K562 (cell line): ENCODE results near the gene OR2Z1. TPM values are rescaled to one million over a fixed set of nuclear protein-coding genes. Genes with fewer than 3 reads are reported as not detected.

Experiments
- ATAC-seq: fragments of 200-7000 bp; cut with Tn5 transposase; 3 replicates; pipeline ENCODE4 v1.9.1; 2020; ENCODE audit warnings: moderate library complexity
- BruUV-seq: library from RNA; stranded (reverse); fragments of 400-500 nt; replicated peaks from 2 replicates; lab custom pipeline; 2021; lab: Mats Ljungman, UMichigan
- CTCF ChIA-PET: fragments of 300-600 bp; formaldehyde crosslinking; extraction: SDS; loops from one replicate; lab custom pipeline; 2021; ENCODE audit warnings: low intra/inter-chr PET ratio; lab: Yijun Ruan, JAX
- POLR2A ChIA-PET: fragments of 300-600, 350-650 bp; sonication (Branson Sonifier 250); formaldehyde crosslinking; extraction: SDS; loops from one replicate; lab custom pipeline; 2021; ENCODE audit warnings: antibody characterized with exemption, inconsistent platforms; lab: Yijun Ruan, JAX
- DNase-seq, 4 experiments: peaks; one replicate each; pipeline versions ENCODE4 v3.0.0 to v3.0.0-alpha.2; 2011 to 2018; ENCODE audit warnings: low spot score in 3 of 4, mixed read lengths in 3 of 4; ENCODE audit errors: extremely low read depth in 1 of 4
- FAIRE-seq: peaks from 2 replicates; lab custom pipeline; 2011; peaks lifted over from hg19 to GRCh38; lab: Jason Lieb, UNC
- H2AFZ ChIP-seq: 2 replicates; pipeline ENCODE4 v1.6.0; 2011; ENCODE audit warnings: low read depth, low read length, control low read depth, inconsistent platforms
- H3K27ac ChIP-seq: fragments of 200-600 bp; 3 replicates; pipeline ENCODE4 v1.8.0; 2011; ENCODE audit warnings: low read depth, mild to moderate bottlenecking, control low read depth, inconsistent platforms, low read length, moderate library complexity, mixed read lengths; ENCODE audit errors: extremely low read depth
- H3K27me3 ChIP-seq, 2 experiments: fragments of 300-600 bp in 1 of 2; 2 replicates in 1 of 2; 3 replicates in 1 of 2; pipeline versions ENCODE4 v1.6.0 to v1.8.0; 2011; ENCODE audit warnings: inconsistent platforms in 2 of 2, low read length in 2 of 2, mild to moderate bottlenecking in 1 of 2, mixed read lengths in 1 of 2, moderate library complexity in 1 of 2; ENCODE audit not compliant: control insufficient read depth in 2 of 2, insufficient read depth in 2 of 2
- H3K36me3 ChIP-seq: fragments of 300-600 bp; 3 replicates; pipeline ENCODE4 v1.8.0; 2011; ENCODE audit warnings: mild to moderate bottlenecking, low read length, inconsistent platforms; ENCODE audit not compliant: control insufficient read depth, insufficient read depth
- H3K4me1 ChIP-seq, 2 experiments: fragments of 200-600 bp in 1 of 2; replicated peaks in 1 of 2; 2 replicates in 1 of 2; 3 replicates in 1 of 2; pipeline versions ENCODE4 v1.5.1 to v1.8.0; 2011; ENCODE audit warnings: inconsistent platforms in 2 of 2, low read length in 2 of 2, mild to moderate bottlenecking in 1 of 2, mixed read lengths in 1 of 2, moderate library complexity in 1 of 2; ENCODE audit not compliant: control insufficient read depth in 2 of 2, insufficient read depth in 2 of 2
- H3K4me2 ChIP-seq: 2 replicates; pipeline ENCODE4 v1.6.1; 2011; ENCODE audit warnings: low read length, control low read depth, inconsistent platforms, mixed read lengths; ENCODE audit not compliant: insufficient read depth
- H3K4me3 ChIP-seq: fragments of 200-600 bp; sonication (generic), shearing (Covaris generic); 2 replicates; pipeline ENCODE4 v1.5.1; 2016; ENCODE audit warnings: control low read depth, inconsistent platforms
- H3K79me2 ChIP-seq: fragments of 200-600 bp; 3 replicates; pipeline ENCODE4 v1.8.0; 2011; ENCODE audit warnings: low read length, inconsistent platforms; ENCODE audit not compliant: control insufficient read depth, insufficient read depth
- H3K9ac ChIP-seq, 2 experiments: 2 replicates each; pipeline versions ENCODE4 v1.6.0 to v1.6.1; 2011; ENCODE audit warnings: low read depth in 2 of 2, low read length in 2 of 2, control low read depth in 1 of 2, inconsistent platforms in 1 of 2, mild to moderate bottlenecking in 1 of 2, mixed read lengths in 1 of 2; ENCODE audit not compliant: insufficient read depth in 1 of 2
- H3K9me1 ChIP-seq: one replicate; pipeline ENCODE4 v1.6.0; 2011; ENCODE audit warnings: inconsistent platforms, mild to moderate bottlenecking, low read length, moderate library complexity; ENCODE audit not compliant: control insufficient read depth, insufficient read depth
- H3K9me3 ChIP-seq: replicated peaks from 2 replicates; pipeline ENCODE4 v1.5.1; 2011; ENCODE audit warnings: low read depth, low read length, inconsistent platforms; ENCODE audit not compliant: control insufficient read depth, insufficient read depth
- H4K20me1 ChIP-seq: replicated peaks from 2 replicates; pipeline ENCODE4 v1.6.1; 2011; ENCODE audit warnings: low read length, inconsistent platforms, mixed read lengths; ENCODE audit not compliant: control insufficient read depth, insufficient read depth
- CREBBP ChIP-seq: IDR thresholded peaks from one replicate; pipeline ENCODE4 v1.6.1; 2012; ENCODE audit warnings: low read depth, mild to moderate bottlenecking, control low read depth, inconsistent platforms, low read length
- GABPA ChIP-seq: fragments of 200-800 bp; sonication (Bioruptor generic); conservative IDR thresholded peaks from 2 replicates; pipeline ENCODE4 v1.6.1; 2016; ENCODE audit warnings: low read depth, missing genetic modification characterization, missing compliant biosample characterization
- LARP7 ChIP-seq: fragments of 450-650 bp; IDR thresholded peaks from 2 replicates; pipeline ENCODE4 v1.6.1; 2016
- LCOR ChIP-seq: sonication (generic); formaldehyde crosslinking; IDR thresholded peaks from 2 replicates; pipeline ENCODE4 v1.8.0; 2022; ENCODE audit warnings: mild to moderate bottlenecking, missing genetic modification reagents
- PRPF4 ChIP-seq: fragments of 200-400 bp; formaldehyde crosslinking; IDR thresholded peaks from one replicate; pipeline ENCODE4 v1.6.1; 2017; ENCODE audit warnings: low read length, low read depth, mild to moderate bottlenecking; ENCODE audit not compliant: insufficient read depth, poor library complexity, severe bottlenecking
- STAT5B ChIP-seq: fragments of 250-450 bp; sonication (Bioruptor Pico); IDR thresholded peaks from 2 replicates; pipeline ENCODE4 v1.8.0; 2021; ENCODE audit warnings: mild to moderate bottlenecking, inconsistent platforms
- XRCC3 ChIP-seq: fragments of 450-650 bp; IDR thresholded peaks from 2 replicates; pipeline ENCODE4 v1.6.1; 2017; ENCODE audit warnings: mild to moderate bottlenecking, moderate library complexity
- ZNF133 ChIP-seq: fragments of 250-450 bp; sonication (Bioruptor Pico); IDR thresholded peaks from 2 replicates; pipeline ENCODE4 v1.4.0; 2020; ENCODE audit warnings: mild to moderate bottlenecking
- WGBS: fragments of 100-300 bp; shearing (Covaris generic); methylation state at CpG from one replicate; pipeline ENCODE4 v1.1.6; 2016; ENCODE audit warnings: low coverage, mixed read lengths; ENCODE audit not compliant: insufficient coverage; ENCODE audit errors: missing lambda C conversion rate; 5-methylcytosine and 5-hydroxymethylcytosine counted together
- in situ Hi-C: fragments of 300-500 bp; cut with MboI; formaldehyde crosslinking; loops from 4 replicates; pipeline ENCODE4 v1.15.0; 2018; ENCODE audit warnings: inconsistent platforms, mixed read lengths
- intact Hi-C: fragments of 100-400 bp; cut with micrococcal nuclease; formaldehyde crosslinking; loops from 2 replicates; pipeline ENCODE4 v1.14.2; 2022
- polyA plus RNA-seq, 8 experiments: library from polyadenylated mRNA; depleted of rRNA in 4 of 8; stranded (reverse) in 5 of 8; unstranded in 3 of 8; fragments of >200 nt; fragmentation: Nextera tagmentation in 2 of 8; fragmentation: Illumina TruSeq in 1 of 8; extraction: Ambion mirVana in 2 of 8; extraction: Trizol in 1 of 8; gene quantifications; 2 replicates each; pipeline versions ENCODE4 v1.2.1 to v1.2.3, GENCODE V29; 2011 to 2014; ENCODE audit warnings: inconsistent platforms in 1 of 8, missing spikeins in 1 of 8
- total RNA-seq, 7 experiments: library from RNA; depleted of rRNA in 6 of 7; stranded (reverse); fragments of >200 nt in 6 of 7; fragmentation: Illumina TruSeq in 2 of 7; extraction: Trizol in 2 of 7; gene quantifications; 2 replicates each; pipeline versions ENCODE4 v1.2.1 to v1.2.3, GENCODE V29; 2011 to 2021; ENCODE audit warnings: low replicate concordance in 1 of 7
- TF ChIP-seq, protein P1 (sequence below): fragments of 250-450 bp; sonication (Bioruptor Pico); IDR thresholded peaks from 2 replicates; pipeline ENCODE4 v1.9.0; 2021; ENCODE audit warnings: mild to moderate bottlenecking, inconsistent platforms

OR2Z1 gene
- total and polyA plus RNA-seq, 9 of the 15 experiments (the other 6 are each of a cell fraction or from before 2014, with no cell fraction given), result 0.13 TPM; not detected in 8

GRCh38 chr19:8724276-8724675, 2.8 kb downstream of the OR2Z1 start:
- H3K9ac ChIP-seq, result no peak overlapping the region
- H3K4me2 ChIP-seq, result no peak overlapping the region
- no peaks in the 10 kb centered on the region for H4K20me1 ChIP-seq
- in situ Hi-C loops, result no loop called here
- ChIA-PET POLR2A (no interaction called here), CTCF (no interaction called here)
- no TSS peak for BruUV-seq
- H3K9me3 ChIP-seq, result no peaks in the 10 kb centered on the region
- DNase-seq (no peak), ATAC-seq (no peak), FAIRE-seq (no peak)
- H3K9me1 ChIP-seq, result no peaks in the 10 kb centered on the region
- H3K27ac ChIP-seq, result no peak overlapping the region
- intact Hi-C loops, result no loop called here
- H3K79me2 ChIP-seq, result no peaks in the 10 kb centered on the region
- no peaks in the 10 kb centered on the region for H3K27me3 ChIP-seq
- no peak overlapping the region for H2AFZ ChIP-seq
- TF ChIP-seq LARP7 (no peak), LCOR (CRISPR knock-in tag) (no peak), XRCC3 (no peak), ZNF133 (no peak), GABPA (tag) (no peak), STAT5B (CRISPR knock-in tag) (no peak), PRPF4 (no peak), CREBBP (no peak)
- TF ChIP-seq, protein P1, sequence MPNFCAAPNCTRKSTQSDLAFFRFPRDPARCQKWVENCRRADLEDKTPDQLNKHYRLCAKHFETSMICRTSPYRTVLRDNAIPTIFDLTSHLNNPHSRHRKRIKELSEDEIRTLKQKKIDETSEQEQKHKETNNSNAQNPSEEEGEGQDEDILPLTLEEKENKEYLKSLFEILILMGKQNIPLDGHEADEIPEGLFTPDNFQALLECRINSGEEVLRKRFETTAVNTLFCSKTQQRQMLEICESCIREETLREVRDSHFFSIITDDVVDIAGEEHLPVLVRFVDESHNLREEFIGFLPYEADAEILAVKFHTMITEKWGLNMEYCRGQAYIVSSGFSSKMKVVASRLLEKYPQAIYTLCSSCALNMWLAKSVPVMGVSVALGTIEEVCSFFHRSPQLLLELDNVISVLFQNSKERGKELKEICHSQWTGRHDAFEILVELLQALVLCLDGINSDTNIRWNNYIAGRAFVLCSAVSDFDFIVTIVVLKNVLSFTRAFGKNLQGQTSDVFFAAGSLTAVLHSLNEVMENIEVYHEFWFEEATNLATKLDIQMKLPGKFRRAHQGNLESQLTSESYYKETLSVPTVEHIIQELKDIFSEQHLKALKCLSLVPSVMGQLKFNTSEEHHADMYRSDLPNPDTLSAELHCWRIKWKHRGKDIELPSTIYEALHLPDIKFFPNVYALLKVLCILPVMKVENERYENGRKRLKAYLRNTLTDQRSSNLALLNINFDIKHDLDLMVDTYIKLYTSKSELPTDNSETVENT (CRISPR knock-in tag), result no peak
- no peaks in the 10 kb centered on the region for H3K4me1 ChIP-seq
- WGBS, result 0% methylated on average over 3 of the region's 3 CpGs
- H3K36me3 ChIP-seq, result no peaks in the 10 kb centered on the region
- no peak overlapping the region for H3K4me3 ChIP-seq
